NCI-H146 treated with DMSO at 0.1 percent for 48 hours (cell line): ENCODE data around the gene F10.

ENCODE experiments used
- DNase-seq: peaks from one replicate; lab custom pipeline; 2025; ENCODE audit not compliant: unreplicated experiment; lab: John Stamatoyannopoulos, UW

F10 gene

DNA sequence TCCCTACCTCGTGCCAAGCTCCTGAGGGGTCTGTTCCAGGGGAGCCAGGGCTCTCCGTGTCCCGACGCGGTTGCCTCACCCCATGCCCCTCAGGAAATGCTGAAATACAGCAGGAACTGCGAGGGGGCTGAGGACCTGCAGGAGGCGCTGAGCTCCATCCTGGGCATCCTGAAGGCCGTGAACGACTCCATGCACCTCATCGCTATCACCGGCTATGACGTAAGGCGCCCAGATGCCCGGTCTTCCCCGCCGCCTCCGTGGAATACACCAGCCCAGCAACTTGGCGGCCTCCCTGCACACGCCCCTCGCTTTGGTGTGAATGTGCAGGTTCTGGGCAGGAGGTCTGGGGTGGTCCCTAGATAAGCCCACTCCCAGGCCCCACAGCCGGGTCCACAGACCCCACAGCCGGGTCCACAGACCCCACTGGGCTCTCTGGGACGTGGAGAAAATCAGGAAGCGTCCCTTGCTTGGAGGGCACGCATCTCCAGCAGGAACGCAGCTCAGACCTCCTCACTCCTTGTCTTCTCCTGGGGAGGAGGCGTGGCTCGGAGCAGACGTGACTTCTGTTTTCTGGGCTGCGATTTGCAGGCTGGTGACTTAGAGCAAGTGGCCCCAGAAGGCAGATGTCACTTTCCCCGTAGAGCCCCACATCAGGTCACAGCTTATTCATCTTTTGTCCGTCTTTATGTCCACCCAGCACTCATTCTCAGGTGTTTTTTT is 36.4 kb upstream of the F10 start:
- no peak for DNase-seq

DNA sequence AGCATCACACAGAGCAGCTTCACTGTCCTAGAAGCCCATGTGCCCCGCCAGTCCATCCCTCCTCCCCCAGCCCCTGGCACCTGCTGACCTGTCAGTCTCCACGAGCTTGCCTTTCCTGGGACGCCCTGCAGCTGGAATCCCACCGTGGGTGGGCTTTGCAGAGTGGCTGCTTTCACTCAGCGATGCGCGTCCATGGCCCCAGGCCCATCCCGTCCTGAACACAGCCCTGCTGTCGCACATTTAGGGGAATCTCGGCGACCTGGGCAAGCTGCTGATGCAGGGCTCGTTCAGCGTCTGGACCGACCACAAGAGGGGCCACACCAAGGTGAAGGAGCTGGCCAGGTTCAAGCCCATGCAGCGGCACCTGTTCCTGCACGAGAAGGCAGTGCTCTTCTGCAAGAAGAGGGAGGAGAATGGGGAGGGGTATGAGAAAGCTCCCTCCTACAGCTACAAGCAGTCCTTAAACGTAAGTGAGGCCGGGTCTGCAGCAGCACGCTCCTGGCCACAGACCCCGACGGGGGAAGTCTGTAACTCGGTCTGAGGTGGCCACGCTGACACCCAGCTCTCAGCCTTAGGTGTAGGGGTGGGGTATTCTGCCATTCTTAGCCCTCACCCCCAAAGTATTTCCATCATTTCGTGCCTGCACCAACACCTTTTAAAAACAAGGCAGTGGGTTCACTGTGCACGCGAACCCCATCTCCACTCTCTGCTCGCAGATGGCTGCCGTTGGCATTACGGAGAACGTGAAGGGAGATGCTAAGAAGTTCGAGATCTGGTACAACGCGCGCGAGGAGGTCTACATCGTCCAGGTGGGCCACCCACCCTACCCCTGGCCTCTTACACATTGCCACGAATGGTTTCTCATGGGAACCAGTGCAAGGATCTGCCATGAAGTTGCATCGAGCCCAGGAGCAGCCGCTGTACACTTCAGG is 35.3 kb upstream of the F10 start:
- DNase-seq = no peak

DNA sequence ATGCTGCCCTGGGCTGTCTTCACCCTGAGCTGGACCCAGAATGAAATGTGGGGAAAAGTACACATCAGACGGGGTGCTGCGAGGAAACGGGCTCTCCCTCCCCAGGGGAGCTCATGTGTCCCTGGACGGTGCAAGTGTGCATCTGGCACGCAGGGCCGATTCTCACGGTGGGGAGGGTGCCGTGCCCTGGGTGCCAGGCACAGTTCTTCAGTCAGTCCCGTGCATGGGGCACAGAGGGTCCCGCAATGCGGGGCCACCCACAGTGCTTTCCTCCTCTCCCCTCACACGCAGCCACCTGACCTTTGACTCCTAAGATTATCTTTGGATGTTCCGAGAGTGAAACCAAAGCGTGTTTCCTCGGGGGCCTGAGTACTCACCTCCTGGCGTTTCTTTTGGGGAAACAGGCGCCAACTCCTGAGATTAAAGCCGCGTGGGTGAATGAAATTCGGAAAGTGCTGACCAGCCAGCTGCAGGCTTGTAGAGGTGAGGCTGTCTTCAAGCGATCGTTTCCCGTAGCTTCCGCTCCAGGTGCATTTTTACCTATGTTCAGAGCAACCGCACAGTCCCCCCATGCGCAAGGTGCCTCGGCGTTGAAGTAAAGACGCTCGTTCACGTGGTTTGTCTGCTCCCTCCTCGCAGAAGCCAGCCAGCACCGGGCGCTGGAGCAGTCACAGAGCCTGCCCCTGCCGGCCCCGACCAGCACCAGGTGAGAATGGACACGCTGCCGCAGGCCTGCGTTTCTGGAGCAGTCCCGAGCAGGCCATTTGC is 34.5 kb upstream of the F10 start:
- no peak for DNase-seq

DNA sequence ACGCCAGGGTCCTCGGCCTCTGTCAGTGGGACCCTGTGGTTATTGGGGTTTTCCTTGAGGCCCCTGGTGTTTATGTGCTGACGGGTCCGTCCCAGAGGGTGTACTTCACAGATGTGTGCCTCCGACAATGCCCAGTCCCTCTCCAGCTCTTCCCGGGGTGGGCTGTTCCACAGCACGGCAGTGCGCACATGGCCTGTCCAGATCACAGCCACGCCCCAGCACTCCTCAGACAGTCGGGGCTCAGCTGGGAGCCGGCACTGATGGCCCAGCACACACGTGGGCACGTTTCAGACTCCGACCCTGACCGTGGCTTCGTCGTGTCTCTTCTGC is 33.9 kb upstream of the F10 start:
- no peak for DNase-seq

- no peak for DNase-seq
These were observed 32.7 kb upstream of the F10 start for GRCh38 chr13:113089693-113090414.

GRCh38 chr13:113090415-113090770 is 32.2 kb upstream of the F10 start:
- no peak for DNase-seq

DNA sequence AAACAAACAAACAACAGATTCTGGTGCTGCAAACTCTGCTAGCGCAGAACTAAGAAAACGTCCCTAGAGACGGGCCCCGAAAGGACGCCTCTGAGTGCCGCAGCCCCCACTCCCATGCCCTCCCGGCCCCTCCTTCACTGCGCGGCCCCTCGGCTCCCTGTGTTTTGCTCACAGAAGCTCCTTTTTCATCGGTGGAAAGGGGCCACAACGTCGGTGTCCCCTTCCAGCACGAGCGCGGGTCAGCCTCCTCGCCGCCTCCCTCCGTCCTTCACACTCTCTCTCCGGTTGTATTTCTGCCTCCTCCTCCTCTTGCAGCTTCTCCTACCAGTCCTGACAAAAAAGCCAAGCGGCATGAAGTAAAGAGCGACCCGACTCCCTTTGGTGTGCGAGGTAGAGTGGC is 31.8 kb upstream of the F10 start:
- no peak for DNase-seq

DNA sequence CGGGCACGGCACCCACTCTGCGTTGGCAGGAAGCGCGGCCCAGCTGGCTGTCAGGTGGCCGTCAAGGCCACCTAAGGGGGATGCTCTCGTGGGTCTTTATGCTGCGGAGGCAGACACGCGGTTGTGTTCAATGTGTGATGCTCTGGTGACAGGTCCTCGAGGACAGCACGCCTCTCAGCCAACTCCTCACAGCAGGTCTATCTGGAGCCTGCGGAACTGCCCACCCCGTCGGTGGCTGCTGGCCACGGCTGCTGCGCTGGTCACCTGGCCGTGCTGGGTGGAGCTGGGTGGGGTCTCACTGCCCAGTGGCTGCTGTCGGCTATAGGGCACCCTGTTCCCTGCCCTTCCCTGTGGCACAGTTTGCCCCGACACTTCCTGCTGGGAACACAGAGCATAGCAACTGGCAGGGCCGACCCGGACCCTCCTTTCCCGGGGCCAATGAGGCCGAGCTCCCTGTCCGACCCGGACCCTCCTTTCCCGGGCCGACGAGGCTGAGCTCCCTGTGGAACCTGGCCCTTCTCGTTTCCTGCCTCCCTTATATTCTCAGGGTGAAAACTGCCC is 31.3 kb upstream of the F10 start:
- no peak for DNase-seq

DNA sequence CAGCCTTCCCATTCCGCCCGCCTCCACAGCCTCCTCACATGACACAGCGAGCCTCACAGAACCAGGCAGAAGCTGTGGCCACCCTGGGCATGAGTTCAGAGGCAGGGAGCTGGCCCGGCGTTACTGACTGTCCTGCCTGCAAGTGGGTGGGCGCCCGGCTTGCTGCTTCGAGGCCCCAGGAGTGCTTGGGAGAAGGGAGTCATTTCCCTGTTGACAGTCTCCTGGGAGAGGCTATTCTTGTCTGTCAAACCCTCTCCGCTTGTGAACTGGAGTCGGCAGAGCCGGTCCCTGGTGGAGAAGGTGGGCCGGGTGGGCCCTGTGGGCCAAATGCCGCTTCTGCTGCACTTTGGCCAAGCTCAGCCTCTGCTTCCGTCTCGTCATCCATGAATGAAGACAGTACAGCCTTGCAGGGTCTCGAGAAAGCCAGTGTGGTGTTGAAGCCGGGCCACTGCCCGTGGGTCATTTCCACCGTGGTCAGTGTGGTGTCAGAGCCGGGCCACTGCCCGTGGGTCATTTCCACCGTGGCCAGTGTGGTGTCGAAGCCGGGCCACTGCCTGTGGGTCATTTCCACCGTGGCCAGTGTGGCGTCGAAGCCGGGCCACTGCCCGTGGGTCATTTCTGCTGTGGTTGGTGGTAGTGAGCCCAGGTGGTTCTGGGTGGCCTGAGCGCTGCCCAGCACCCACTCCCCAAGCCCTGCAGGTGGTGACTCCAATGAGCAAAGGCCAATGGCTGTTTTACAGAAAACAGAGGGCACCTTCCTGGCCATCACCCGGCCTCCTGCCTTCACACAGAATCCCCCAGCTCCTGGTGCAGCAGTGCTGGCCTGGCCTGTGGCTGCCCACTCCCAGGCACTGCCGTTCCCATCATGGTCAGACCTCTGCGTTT is 30.5 kb upstream of the F10 start:
- no peak for DNase-seq

DNA sequence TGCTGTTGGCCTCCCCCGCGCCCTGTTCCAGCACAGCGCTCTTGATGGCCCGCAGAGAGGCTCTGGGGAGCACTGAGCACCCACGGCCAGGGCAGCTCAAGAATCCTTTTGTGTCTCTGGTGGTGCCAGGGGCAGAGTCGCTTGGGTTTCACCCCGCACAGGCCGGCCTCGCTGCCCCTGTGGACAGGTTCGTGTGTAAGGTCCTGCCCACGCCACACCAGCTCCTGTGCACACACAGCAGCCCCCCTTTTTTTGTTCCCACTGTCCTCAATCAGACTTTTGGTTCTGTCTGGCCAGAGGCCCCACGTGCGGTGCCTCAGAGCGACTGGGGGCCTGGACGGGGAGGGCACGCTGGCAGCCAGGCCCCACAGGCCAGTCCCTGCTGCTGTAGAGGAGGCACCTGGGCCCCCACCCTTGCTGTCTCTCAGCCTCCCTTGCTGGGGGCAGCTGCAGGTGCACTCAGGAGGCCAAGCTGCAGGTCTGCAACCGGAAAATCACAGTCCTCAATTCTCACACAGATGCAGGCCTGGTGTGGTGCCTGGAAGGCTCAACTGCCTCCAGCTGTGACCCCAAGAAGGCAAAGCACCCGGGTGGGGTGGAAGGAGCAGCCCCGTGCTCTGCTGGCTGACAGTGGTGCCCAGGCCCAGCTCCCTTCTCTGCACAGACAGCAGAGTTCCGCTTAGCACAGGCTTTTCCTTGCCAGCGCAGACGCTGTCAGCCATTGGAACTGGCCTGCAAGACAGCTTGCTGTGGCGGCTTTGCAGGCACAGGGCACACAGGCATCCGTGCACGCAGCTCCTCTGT is 29.6 kb upstream of the F10 start:
- DNase-seq = no peak

DNA sequence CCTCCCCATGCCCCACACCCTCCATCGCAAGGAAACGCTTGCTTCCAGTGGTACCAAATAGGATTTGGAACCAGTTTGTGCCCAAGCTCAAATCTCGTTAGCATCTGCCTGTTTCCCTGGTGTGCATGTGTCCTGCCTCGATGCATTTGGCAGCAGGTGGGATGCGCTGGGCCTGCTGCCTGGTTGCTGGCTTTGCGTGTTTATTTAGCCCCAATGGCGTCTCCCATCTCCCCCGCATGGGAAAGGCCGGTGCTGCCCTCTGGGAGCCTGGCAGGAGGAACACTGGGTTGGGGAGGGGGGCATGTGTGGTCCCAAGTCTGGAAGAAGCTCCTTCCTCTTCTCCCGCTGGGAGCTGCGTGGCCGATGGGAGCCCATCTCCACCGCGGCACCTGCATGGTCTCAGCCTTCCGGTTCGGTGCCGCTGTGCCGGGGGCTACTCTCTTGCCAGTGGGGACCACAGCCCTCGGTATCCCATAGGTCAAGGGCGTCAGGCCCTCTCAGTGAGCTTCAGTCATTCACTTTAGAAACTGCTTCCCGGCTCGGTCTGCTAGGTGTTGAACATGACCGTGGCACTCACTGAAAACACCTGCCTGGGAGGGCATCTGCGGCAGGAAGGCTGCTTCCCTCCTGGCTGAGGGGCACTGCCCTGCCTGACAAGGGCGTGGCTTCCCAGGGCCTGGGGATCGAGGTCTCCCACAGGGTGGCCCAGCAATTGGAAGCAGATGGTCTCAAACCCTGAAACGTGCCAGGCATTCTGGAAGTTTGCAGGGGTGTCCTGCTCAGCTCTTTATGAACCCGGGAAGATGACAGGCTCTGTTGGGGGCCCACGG is 28.8 kb upstream of the F10 start:
- no peak for DNase-seq

DNA sequence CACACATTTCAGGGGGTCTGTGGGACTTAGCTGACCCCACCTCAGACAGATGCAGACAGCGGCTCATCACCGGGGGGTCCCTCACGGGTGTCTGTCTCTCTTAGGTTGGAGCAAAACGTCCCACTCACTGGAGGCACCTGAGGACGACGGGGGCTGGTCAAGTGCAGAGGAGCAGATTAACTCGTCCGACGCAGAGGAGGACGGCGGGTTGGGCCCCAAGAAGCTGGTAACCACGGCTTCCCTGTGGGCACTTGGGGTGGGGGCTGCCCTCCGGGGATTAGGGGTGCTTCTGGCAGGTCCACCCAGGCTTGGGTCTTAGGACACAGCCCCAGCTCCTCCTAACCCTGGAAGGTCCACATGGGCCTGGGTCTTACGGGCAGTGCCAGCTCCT is 28.2 kb upstream of the F10 start:
- no peak for DNase-seq

DNA sequence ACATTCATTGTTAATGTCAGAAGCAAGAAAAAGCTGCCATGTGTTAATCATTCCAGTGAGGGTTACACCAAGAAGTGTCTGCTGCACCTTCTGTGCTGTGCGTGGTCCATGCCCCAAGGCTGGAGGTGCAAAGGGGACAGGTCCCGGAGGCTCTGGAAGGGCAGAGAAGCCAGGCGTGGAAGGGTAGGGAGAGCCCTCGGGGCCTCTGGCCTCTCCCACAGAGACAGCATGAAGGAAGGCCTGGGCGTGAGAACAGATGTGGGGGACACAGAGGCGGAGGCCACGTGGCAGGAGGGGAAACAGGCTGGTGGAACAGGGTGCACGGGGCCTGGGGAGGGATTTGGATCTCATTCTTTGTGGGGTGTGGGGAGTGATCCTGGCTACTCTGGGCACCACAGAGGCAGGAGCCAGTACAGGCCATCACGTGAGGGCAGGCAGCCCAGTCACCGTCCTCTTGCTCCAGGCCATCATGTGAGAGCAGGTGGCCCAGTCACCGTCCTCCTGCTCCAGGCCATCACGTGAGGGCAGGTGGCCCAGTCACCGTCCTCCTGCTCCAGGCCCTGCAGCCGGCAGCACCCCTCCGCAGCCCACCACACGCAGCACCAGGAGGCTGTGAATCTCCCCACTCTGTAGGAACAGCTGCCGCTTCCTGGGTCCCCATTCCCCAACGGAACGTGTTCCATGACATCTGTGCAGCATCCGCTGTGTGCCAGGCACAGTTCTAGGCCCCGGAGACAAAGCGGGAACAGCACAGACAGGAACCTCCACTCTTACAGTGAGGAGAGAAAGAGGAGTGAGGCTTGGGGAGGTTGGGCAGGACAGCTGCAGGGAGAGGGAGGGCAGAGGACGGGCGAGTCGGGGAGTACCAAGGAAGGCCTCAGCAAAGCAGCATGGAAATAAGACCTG is 27.2 kb upstream of the F10 start:
- DNase-seq = no peak

GRCh38 chr13:113096052-113096744 is 26.4 kb upstream of the F10 start:
- DNase-seq = no peak

DNA sequence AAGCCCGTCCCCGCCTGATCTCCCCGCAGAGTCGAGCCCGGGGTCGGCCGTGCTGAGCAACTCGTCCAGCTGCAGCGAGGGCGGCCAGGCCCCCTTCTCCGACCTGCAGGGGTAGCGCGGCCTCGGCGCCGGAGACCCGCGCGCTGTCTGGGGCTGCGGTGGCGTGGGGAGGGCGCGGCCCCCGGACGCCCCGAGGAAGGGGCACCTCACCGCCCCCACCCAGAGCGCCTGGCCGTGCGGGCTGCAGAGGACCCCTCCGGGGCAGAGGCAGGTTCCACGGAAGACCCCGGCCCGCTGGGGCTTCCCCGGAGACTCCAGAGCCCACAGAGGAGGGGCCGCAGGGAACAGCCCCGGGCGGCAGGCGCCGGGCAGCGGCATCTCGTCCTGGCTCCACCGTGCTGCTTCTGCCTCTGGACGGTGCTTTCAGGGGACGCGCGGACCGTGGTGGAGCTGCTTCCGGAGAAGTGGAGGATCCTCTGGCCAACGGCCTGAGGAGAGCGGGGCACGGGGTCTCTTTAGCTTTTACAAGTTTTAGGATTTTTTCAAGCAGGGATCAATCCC is 25.8 kb upstream of the F10 start:
- no peak for DNase-seq

DNA sequence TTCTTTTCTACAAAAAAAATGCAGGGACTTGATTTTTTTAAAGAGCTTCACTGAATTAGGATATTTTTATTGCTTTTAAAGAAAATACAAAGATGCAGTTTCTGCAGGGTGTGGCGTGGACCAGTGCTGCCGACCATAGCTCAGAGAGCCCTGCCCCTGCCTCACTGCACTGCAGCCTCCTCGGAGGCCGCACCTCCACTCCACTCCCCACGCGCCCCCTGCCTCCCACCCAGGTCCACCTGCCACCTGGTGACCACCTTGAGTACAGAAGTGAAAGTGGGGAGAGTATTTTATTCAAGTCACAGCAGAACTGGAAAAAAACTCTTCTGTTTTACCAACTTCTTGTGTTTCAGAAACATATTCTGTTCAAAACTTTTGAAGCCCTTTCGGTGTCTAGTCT is 24.9 kb upstream of the F10 start:
- DNase-seq = no peak
